GM18502 (cell line): ENCODE data around the gene SLC31A1.
"Not testable (repeated sequence)": the region's sequence is repeated elsewhere in the genome, so short reads cannot be mapped to it uniquely, and the experiment has no call there.

Experiments
- ATAC-seq: cut with Tn5 transposase; IDR thresholded peaks from one replicate; pipeline ENCODE4 v1.9.1; 2021; ENCODE audit warnings: mild to moderate bottlenecking; ENCODE audit not compliant: unreplicated experiment, poor library complexity

The SLC31A1 gene

GRCh38 chr9:113219969-113220368 is 1.4 kb upstream of the SLC31A1 start:
- peak; percentile 57 for ATAC-seq

DNA sequence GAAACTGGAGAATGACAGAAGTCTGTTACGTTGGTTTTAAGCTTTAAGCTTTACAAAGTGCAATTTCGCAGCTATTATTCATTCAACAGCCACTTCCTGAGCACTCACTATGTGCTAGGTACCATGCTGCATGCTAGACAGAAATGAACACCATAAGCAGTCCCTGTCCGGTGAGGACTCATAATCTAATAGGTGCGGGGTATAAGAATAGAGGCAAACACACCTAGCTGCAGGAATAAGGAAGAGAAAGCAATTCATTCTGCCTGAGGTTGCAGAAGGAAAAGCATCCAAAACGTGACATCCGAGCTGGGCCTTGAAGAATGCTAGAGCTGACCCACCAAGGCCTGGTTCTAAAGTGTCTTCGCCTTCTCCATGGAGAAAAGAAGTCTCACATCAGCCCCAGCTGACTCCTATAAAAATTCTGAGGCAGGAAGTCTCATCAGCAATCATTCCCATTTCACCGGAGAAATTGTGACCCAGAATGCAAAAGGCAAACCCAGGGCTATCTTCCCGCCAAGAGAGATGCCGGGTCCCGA is 809 bp upstream of the SLC31A1 start:
- no peak for ATAC-seq

GRCh38 chr9:113221800-113222481 is 597 bp downstream of the SLC31A1 start:
- no peak for ATAC-seq

DNA sequence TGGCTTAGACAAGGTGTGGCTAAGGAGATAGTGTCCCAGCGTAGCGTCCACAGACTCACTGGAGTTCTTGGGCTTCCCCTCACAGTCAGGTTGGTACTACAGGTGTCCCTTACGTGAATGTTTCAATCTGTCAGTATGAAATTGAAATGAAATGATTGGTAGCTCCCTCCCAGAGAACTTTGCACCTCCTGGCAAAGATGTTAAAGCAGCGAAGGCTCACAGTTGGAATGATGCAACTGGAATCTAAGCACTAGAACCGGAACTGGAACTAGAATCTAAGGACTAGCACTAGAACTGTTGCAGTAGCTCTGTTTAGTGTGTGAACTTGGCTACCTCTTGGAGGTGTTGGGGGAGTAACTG is 1.1 kb downstream of the SLC31A1 start:
- ATAC-seq = no peak

DNA sequence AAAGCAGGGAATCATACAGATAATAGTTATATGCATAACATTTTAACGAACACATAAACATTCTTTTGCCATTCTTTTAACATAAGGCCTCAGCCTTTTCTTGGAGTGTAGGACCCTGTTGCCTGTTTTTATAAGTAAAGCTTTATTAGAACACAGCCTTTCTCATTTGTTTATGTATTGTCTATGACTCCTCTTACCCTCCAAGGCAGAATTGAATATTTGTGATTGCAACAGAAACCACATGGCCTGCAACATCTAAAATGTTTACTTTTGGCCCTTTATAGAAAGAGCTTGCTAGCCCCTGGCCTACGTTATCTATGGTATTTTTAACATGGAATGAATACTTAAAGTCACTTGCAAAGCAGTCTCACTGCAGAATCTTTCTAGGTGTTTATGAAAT is 2.6 kb downstream of the SLC31A1 start:
- ATAC-seq = no peak

GRCh38 chr9:113227436-113227835 is 6.1 kb downstream of the SLC31A1 start:
- no peak for ATAC-seq

DNA sequence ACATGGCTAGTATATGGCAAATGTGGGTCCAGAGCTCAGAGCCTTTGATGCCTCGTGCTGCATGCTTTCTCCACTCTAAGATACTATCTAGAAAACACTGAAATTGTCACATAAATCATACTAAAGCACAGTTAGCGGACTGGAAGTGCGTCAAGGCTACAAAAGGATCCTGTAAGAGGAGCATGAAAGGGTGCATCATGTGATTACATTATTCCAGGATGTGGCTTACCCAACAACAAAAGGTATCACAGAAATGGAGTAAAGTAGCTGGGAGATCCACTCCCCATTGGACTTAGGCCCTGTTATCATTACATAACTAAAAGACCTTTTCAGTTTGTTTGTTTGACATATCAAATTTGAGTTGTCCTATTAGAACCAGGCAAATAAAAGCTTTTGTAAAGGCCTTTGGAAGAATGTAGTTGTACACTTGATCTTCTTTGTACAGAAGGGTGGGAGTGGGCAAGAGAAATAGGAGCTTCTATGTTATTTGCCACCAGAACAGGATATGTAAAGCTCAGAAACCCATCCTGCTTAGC is 6.9 kb downstream of the SLC31A1 start:
- ATAC-seq = no peak

- ATAC-seq = no peak
Observed at GRCh38 chr9:113231701-113232100, 10.4 kb downstream of the SLC31A1 start.

DNA sequence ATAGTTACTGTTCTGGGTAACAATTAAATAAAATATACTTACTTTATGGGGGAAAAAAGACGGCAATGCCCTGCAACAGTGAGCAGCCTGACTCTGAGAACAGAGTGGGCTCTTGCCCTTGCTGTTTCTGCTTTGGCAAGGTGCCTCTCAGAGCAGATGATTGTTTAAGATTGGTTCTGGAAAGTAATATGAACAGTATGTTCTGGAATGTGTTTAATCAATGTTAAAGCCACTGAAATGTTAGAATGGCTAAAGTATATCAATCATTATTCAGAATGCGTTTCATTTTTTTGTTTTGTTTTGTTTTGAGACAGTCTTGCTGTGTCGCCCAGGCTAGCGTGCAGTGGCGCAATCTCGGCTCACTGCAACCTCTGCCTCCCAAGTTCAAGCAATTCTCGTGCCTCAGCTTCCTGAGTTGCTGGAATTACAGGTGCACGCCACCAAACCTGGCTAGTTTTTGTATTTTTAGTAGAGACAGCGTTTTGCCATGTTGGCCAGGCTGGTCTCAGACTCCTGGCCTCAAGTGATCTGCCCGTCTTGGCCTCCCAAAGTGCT is 14.4 kb downstream of the SLC31A1 start:
- not testable (repeated sequence) for ATAC-seq

DNA sequence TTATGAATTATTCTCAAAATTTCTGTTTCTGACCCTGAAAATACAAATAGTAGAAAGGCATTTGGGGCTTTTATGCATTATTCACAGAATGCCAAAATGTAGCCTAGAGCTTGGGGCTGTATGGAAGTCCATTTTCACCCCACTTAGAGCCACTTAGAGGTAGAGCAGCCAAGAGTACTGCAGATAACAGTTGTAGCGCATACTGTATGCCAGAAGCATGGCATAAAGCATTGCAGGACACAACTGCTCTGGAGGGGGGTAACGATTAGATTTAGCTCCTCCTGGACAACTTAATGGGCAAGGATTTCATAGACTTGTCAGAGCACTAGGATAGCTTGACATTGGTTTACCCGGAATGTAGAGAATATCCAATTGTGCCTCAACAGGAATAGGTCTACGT is 15.7 kb downstream of the SLC31A1 start:
- no peak for ATAC-seq

DNA sequence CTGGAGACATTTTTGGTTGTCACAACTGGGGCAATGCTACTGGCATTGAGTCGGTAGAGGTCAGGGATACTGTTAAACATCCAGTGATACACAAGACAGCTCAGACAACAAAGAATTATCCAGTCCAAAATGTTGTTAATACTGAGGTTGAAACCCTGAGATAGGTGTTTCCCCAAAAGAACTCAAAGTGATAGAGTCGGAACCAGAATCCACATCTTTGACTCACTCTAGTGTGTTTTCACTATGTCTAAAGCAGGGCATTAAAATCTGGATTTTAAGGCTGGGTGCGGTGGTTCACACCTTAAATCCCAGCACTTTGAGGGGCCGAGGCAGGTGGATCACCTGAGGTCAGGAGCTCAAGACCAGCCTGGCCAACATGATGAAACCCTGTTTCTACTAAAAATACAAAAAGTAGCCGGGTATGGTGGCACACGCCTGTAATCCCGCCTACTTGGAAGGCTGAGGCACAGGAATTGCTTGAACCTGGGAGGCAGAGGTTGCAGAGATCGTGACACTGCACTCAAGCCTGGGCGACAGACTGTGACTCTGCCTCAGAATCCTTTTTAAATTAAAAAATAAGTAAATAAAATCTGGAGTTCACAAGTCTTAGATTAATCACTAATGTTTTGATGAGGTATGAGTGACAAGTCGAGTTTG is 17.0 kb downstream of the SLC31A1 start:
- no peak for ATAC-seq

- no peak for ATAC-seq
Observed at GRCh38 chr9:113238859-113239232, 17.5 kb downstream of the SLC31A1 start.

DNA sequence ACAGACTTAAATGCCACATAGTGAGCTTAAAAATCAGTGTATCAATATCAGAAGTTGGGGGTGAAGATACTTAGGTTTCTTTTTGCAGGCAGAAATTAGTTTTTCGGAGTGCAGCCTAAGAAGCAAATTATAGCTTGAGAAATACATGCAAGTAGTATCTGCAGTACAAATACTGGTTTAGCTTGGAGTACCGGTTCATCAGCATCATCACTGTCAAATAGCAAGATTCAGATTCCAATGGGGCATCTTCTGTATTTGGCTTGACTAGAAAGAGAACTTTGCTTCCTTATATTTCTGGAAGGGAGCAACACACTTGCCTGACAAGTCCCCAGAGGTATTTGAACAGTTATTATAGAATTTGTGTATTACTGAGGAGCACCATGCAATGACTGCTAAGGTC is 19.8 kb downstream of the SLC31A1 start:
- no peak for ATAC-seq

GRCh38 chr9:113244556-113244955 is 23.2 kb downstream of the SLC31A1 start:
- ATAC-seq = no peak

- ATAC-seq = no peak
Observed at GRCh38 chr9:113245894-113246293, 24.6 kb downstream of the SLC31A1 start.

GRCh38 chr9:113246928-113247327 is 25.6 kb downstream of the SLC31A1 start:
- ATAC-seq = no peak

DNA sequence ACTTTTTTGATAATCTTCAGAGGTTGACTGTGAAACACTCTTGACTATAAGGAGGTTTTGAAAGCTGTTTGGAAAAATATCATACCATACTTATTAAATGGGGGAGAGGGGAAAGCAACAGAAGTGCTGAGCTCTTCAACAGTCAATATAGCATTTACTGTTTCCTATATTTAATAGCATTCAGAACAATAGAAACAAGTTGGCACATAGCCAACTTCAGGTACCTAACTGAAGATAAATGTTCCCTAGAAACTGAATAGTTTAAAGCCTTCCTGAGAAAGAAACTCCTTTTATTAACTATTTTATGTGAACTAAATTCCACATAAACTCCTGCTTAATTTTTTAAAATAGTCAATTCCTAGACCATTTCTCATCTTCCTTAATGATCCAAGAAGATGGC is 26.3 kb downstream of the SLC31A1 start:
- no peak for ATAC-seq

GRCh38 chr9:113249661-113250060 is 28.3 kb downstream of the SLC31A1 start:
- ATAC-seq = not testable (repeated sequence)

DNA sequence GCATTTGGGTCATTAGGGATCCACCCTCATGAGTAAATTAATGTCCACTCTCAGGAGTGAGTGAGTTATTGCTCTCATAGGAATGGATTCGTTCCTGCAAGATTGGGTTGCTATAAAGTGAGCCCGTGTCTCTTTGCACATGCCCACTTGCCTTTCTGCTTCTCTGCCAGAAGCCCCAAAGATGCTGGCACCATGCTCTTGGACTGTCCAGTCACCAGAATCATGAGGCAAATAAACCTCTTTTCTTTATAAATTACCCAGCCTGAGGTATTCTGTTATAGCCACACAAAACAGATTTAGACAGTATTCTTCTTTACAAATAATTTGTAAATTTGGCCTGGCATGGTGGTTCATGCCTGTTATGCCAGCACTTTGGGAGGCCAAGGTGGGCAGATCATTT is 29.5 kb downstream of the SLC31A1 start:
- ATAC-seq = no peak

DNA sequence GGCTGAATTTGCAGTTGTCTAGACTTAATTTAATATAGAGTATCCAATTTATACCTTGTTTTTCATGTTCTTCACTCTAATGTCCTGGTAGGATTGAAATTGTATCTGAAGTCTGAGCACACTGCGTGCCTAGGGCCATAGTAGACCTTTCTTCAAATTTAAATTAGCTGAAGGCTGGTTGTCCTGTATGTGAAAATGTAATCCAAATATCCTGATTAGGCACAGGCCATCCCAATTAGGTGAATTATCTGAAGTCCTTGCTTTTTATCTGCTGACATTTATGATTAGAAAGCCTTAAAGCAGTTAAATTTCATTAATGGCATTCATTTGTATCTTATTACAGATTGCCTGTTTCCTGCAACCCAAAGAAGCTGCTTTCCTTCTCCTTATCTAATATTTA is 33.6 kb downstream of the SLC31A1 start:
- ATAC-seq = no peak

DNA sequence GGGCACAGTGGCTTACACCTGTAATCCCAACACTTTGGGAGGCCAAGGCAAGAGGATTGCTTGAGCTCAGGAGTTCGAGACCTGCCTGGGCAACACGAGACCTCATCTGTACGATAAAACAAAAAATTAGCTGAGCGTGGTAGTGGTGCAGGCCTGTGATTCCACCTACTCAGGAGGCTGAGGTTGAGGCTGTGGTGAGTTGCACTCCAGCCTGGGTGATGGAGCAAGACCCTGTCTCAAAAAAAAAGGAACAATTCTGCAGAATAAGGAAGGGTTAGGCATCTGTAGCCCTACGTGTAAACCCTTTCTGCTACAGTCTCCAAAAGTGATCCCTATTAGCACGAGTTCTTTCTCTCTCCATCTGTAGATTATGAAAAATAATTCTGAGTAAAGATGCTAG is 34.1 kb downstream of the SLC31A1 start:
- ATAC-seq = no peak
